ENCODE data around the gene PRRT3. TPM values are rescaled to one million over a fixed set of nuclear protein-coding genes. Genes with fewer than 3 reads are reported as not detected.

PRRT3 gene
- total and polyA plus RNA-seq, 2 of the 13 experiments (the other 11 are each of a cell fraction or from before 2014, with no cell fraction given) = 0.22 to 0.44 TPM

DNA sequence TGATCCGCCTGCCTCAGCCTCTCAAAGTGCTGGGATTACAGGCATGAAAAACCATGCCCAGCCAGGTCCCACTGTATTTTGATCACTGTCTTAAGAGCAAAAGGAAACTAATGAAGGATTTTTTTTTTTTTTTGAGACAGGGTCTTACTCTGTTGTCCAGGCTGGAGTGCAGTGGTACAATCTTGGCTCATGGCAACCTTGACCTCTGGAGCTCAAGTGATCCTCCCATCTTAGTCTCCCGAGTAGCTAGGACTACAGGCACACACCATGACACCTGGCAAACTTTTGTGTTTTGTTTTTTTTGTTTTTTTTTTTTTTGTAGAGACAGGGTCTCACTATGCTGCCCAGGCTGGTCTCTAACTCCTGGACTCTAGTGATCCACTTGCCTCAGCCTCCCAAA, 28.0 kb upstream of the PRRT3 start:
- FAIRE-seq (no peak), ATAC-seq (no peak), DNase-seq (ENCODE audit: low spot score) (no peak)
- no TSS peak for BruUV-seq (replicated peaks)
- CTCF ChIA-PET (ENCODE audit: low intra/inter-chr PET ratio, low total read pairs) = no interaction called here
- intact Hi-C loops (cut with micrococcal nuclease; ENCODE audit: unreplicated experiment) (no loop called here), in situ Hi-C loops (cut with HindIII; ENCODE audit: extremely low pct_ligation_motif_present, low pct_unique_long_range_greater_than_20kb) (no loop called here)
- Histone ChIP-seq H3K4me3 (replicated peaks in 1 of 3; ENCODE audit: insufficient read depth in 1 of 3, low read depth in 2 of 3, low read length in 3 of 3) (no peak overlapping the region), H3K9me3 (ENCODE audit: low read length) (no peaks in the 10 kb centered on the region), H3K27me3 (ENCODE audit: control insufficient read depth in 1 of 2, insufficient read depth in 2 of 2, low read length in 2 of 2) (no peaks in the 10 kb centered on the region), H3K9ac (ENCODE audit: insufficient read depth, low read depth, low read length) (no peak overlapping the region), H2AFZ (ENCODE audit: low read length) (no peak overlapping the region), H3K36me3 (replicated peaks in 1 of 2; ENCODE audit: control insufficient read depth in 1 of 2, insufficient read depth in 2 of 2, low read length in 2 of 2) (peaks cover 0 to 13% of the 10 kb centered on the region in 2 experiments; a peak in 2 of 5 replicates), H3K79me2 (ENCODE audit: insufficient read depth, low read length) (peaks cover 3% of the 10 kb centered on the region), H4K20me1 (ENCODE audit: insufficient read depth, low read length) (no peaks in the 10 kb centered on the region), H3K4me2 (ENCODE audit: low read depth, low read length) (no peak overlapping the region), H3K27ac (ENCODE audit: extremely low read length, insufficient read depth, low read length) (no peak overlapping the region), H3K4me1 (ENCODE audit: insufficient read depth, low read length) (peaks cover 47% of the 10 kb centered on the region)
- WGBS (ENCODE audit: low lambda C conversion rate) = 93% methylated on average over 2 of the region's 2 CpGs
- no peak for TF ChIP-seq HNRNPL (IDR thresholded peaks at IDR 0.05; ENCODE audit: low read depth, low read length)
- TF ChIP-seq ZNF121 (CRISPR knock-in tag; IDR thresholded peaks at IDR 0.05) = 0 out of 2 replicates have a peak, but pooled peaks have one; percentile 32
- no peak for TF ChIP-seq ZNF460 (CRISPR knock-in tag; IDR thresholded peaks at IDR 0.05; ENCODE audit: borderline replicate concordance)
- POLR2A ChIA-PET = interaction anchor here (0.7 kb wide), 1 partner anchor 78 kb away, joined by 3 read pairs; no protein-coding TSS in a partner anchor

DNA sequence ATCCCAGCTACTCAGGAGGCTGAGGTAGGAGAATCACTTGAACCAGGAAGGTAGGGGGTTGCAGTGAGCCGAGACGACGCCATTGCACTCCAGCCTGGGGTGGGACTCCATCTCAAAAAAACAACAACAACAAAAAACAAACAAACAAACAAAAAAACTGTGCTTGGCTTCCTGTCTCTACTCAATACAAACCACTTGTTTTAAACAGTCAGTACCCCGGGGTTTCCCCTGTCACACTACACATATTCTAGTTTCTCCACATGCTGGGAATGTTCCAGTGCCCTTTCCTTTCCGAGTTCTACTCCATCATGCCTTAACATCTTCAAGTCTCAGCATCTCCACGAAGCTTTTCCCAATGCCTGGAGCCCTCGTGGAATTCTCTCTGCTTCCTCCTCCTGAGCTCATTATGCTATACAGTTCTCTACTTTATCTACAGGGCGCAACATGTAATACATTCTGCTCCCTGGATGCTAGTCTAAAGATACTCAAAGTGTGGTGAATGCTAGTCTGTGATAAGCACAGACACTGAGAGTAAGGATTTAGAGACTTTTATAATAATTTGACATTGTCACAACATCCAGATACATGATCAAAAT, 26.6 kb upstream of the PRRT3 start:
- FAIRE-seq = no peak
- in situ Hi-C loops (cut with HindIII; ENCODE audit: extremely low pct_ligation_motif_present, low pct_unique_long_range_greater_than_20kb) (no loop called here), intact Hi-C loops (cut with micrococcal nuclease; ENCODE audit: unreplicated experiment) (no loop called here)
- no peaks in the 10 kb centered on the region for H3K9me3 ChIP-seq (ENCODE audit: low read length)
- no peak for ATAC-seq
- no peak overlapping the region for H3K27ac ChIP-seq (ENCODE audit: extremely low read length, insufficient read depth, low read length)
- peaks cover 44% of the 10 kb centered on the region for H3K4me1 ChIP-seq (ENCODE audit: insufficient read depth, low read length)
- CTCF ChIA-PET (ENCODE audit: low intra/inter-chr PET ratio, low total read pairs) = no interaction called here
- H3K36me3 ChIP-seq (replicated peaks in 1 of 2; ENCODE audit: control insufficient read depth in 1 of 2, insufficient read depth in 2 of 2, low read length in 2 of 2) = peaks cover 2 to 15% of the 10 kb centered on the region in 2 experiments; a peak in 4 of 5 replicates
- H4K20me1 ChIP-seq (ENCODE audit: insufficient read depth, low read length) = no peaks in the 10 kb centered on the region
- H2AFZ ChIP-seq (ENCODE audit: low read length) = no peak overlapping the region
- no peak overlapping the region for H3K9ac ChIP-seq (ENCODE audit: insufficient read depth, low read depth, low read length)
- no peak overlapping the region for H3K4me2 ChIP-seq (ENCODE audit: low read depth, low read length)
- DNase-seq (ENCODE audit: low spot score) = no peak
- no peak overlapping the region for H3K4me3 ChIP-seq (replicated peaks in 1 of 3; ENCODE audit: insufficient read depth in 1 of 3, low read depth in 2 of 3, low read length in 3 of 3)
- no peaks in the 10 kb centered on the region for H3K27me3 ChIP-seq (ENCODE audit: control insufficient read depth in 1 of 2, insufficient read depth in 2 of 2, low read length in 2 of 2)
- no TSS peak for BruUV-seq (replicated peaks)
- H3K79me2 ChIP-seq (ENCODE audit: insufficient read depth, low read length) = no peaks in the 10 kb centered on the region
- over 99% methylated on average over 8 of the region's 8 CpGs for WGBS (ENCODE audit: low lambda C conversion rate)
- POLR2A ChIA-PET = no interaction called here
- TF ChIP-seq ZNF879 (CRISPR knock-in tag; IDR thresholded peaks at IDR 0.05) (no peak), ZNF629 (CRISPR knock-in tag; conservative IDR thresholded peaks at IDR 0.05) (no peak), ZMYM4 (CRISPR knock-in tag; IDR thresholded peaks at IDR 0.05) (no peak), ZNF468 (CRISPR knock-in tag; IDR thresholded peaks at IDR 0.05) (no peak), PHF21A (CRISPR knock-in tag; IDR thresholded peaks at IDR 0.05) (no peak), CREM (IDR thresholded peaks at IDR 0.05) (no peak), CREM (CRISPR knock-in tag; IDR thresholded peaks at IDR 0.05) (no peak), ZSCAN29 (CRISPR knock-in tag; conservative IDR thresholded peaks at IDR 0.05) (no peak), SMAD3 (CRISPR knock-in tag; IDR thresholded peaks at IDR 0.05) (no peak), TSC22D2 (CRISPR knock-in tag; IDR thresholded peaks at IDR 0.05; ENCODE audit: borderline replicate concordance) (no peak), ZNF451 (CRISPR knock-in tag; IDR thresholded peaks at IDR 0.05) (no peak)
- TF ChIP-seq, protein P1, sequence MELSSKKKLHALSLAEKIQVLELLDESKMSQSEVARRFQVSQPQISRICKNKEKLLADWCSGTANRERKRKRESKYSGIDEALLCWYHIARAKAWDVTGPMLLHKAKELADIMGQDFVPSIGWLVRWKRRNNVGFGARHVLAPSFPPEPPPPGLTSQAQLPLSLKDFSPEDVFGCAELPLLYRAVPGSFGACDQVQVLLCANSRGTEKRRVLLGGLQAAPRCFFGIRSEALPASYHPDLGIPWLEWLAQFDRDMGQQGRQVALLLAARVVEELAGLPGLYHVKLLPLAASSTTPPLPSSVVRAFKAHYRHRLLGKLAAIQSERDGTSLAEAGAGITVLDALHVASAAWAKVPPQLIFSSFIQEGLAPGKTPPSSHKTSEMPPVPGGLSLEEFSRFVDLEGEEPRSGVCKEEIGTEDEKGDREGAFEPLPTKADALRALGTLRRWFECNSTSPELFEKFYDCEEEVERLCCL (CRISPR knock-in tag; IDR thresholded peaks at IDR 0.05; ENCODE audit: borderline replicate concordance) = no peak
- TF ChIP-seq, protein P2, sequence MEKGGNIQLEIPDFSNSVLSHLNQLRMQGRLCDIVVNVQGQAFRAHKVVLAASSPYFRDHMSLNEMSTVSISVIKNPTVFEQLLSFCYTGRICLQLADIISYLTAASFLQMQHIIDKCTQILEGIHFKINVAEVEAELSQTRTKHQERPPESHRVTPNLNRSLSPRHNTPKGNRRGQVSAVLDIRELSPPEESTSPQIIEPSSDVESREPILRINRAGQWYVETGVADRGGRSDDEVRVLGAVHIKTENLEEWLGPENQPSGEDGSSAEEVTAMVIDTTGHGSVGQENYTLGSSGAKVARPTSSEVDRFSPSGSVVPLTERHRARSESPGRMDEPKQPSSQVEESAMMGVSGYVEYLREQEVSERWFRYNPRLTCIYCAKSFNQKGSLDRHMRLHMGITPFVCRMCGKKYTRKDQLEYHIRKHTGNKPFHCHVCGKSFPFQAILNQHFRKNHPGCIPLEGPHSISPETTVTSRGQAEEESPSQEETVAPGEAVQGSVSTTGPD (CRISPR knock-in tag; IDR thresholded peaks at IDR 0.05) = no peak

All from HepG2 (cell line).